GM18505 (cell line): Measurements from ENCODE around the gene DCAF8L2.

Source experiments
- ATAC-seq: cut with Tn5 transposase; IDR thresholded peaks from one replicate; pipeline ENCODE4 v1.9.1; 2021; ENCODE audit not compliant: unreplicated experiment
- POLR2A ChIP-seq: IDR thresholded peaks from 4 replicates; pipeline ENCODE4 v1.6.1; 2011; ENCODE audit warnings: borderline replicate concordance; ENCODE audit not compliant: insufficient read depth, insufficient read length; ENCODE audit errors: extremely low read depth

DCAF8L2 gene

GRCh38 chrX:27619459-27619858 is 29.3 kb downstream of the DCAF8L2 start:
- ATAC-seq, result no peak

GRCh38 chrX:27619975-27620374 is 29.8 kb downstream of the DCAF8L2 start:
- no peak for TF ChIP-seq POLR2A
- ATAC-seq, result no peak

More at GRCh38 chrX:27619459-27619858, 29.3 kb downstream of the DCAF8L2 start:
- TF ChIP-seq POLR2A, result no peak

GRCh38 chrX:27622883-27623282 is 32.7 kb downstream of the DCAF8L2 start:
- TF ChIP-seq POLR2A, result no peak
- ATAC-seq, result no peak

- no peak for ATAC-seq
- TF ChIP-seq POLR2A, result no peak
Measured at GRCh38 chrX:27626066-27626465, 35.9 kb downstream of the DCAF8L2 start.

- no peak for ATAC-seq
- TF ChIP-seq POLR2A, result no peak
Measured at GRCh38 chrX:27633328-27633727, 43.2 kb downstream of the DCAF8L2 start.

- no peak for ATAC-seq
- no peak for TF ChIP-seq POLR2A
Measured at GRCh38 chrX:27656581-27656980, 66.4 kb downstream of the DCAF8L2 start.

GRCh38 chrX:27660878-27661277 is 70.7 kb downstream of the DCAF8L2 start:
- ATAC-seq, result no peak
- no peak for TF ChIP-seq POLR2A

- no peak for TF ChIP-seq POLR2A
- ATAC-seq, result no peak
Measured at GRCh38 chrX:27671234-27671633, 81.1 kb downstream of the DCAF8L2 start.

GRCh38 chrX:27674491-27674890 is 84.3 kb downstream of the DCAF8L2 start:
- no peak for TF ChIP-seq POLR2A
- ATAC-seq, result no peak

- no peak for ATAC-seq
- no peak for TF ChIP-seq POLR2A
Measured at GRCh38 chrX:27675493-27675892, 85.3 kb downstream of the DCAF8L2 start.

GRCh38 chrX:27679281-27679680 is 89.1 kb downstream of the DCAF8L2 start:
- no peak for ATAC-seq
- TF ChIP-seq POLR2A, result no peak

- no peak for ATAC-seq
- no peak for TF ChIP-seq POLR2A
Measured at GRCh38 chrX:27680726-27681125, 90.6 kb downstream of the DCAF8L2 start.

GRCh38 chrX:27683566-27684208 is 93.5 kb downstream of the DCAF8L2 start:
- peak; percentile 80 for ATAC-seq

- no peak for TF ChIP-seq POLR2A
Measured at GRCh38 chrX:27694667-27695066, 104.5 kb downstream of the DCAF8L2 start.

GRCh38 chrX:27706526-27706925 is 116.4 kb downstream of the DCAF8L2 start:
- ATAC-seq, result no peak
- TF ChIP-seq POLR2A, result no peak

More at GRCh38 chrX:27694667-27695066, 104.5 kb downstream of the DCAF8L2 start:
- ATAC-seq, result no peak
